Coronary artery (tissue), 2 donors: ENCODE measurements around the gene KIAA0930.

Experiments
- DNase-seq: peaks from one replicate; pipeline ENCODE4 v3.0.0-alpha.2; 2017; ENCODE audit warnings: low spot score
- H3K27ac ChIP-seq, 2 donors: fragments of 200-600 bp; sonication (generic); one replicate each; pipeline ENCODE4 v1.5.1; 2016 to 2019
- H3K4me3 ChIP-seq: fragments of 200-600 bp; sonication (generic); 2 replicates; pipeline ENCODE4 v1.5.1; 2016; ENCODE audit warnings: mild to moderate bottlenecking, moderate library complexity
- TF ChIP-seq, protein P1 (sequence below): fragments of 200-600 bp; sonication (generic); IDR thresholded peaks from one replicate; pipeline ENCODE4 v1.5.1; 2019; ENCODE audit warnings: antibody characterized with exemption

The KIAA0930 gene

DNA sequence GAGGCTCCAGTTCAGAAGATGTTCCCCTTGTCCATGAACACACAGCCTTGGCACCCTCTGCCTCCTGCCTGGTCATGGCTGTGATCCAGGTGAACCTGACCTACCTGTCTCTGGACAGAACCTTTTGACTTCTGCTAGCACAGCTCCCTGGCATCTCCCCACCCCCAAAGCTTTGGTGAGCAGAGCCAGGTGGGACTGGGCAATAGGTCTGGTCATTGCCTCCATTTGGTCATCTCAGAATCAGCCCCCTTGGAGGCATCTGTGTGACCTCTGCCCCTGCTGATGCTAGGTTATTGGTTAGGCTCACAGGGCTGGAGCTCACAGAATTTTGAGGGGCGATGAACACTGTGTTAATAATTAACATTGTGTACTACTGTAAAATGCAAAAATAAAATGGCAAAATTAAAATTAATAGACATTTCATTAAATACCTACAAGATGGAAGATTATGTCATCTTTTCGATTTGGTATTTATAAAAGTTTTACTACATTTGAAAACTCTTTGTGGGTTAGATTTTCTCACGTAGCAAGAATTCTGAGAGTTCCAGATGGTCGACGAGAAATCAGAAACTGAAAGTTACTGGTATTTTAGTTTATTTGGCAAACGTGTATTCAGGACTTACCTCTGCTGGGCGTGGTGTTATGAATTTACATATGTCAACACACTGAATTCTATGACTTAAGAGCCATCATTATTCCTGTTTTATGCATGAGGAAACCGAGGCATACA is 8.3 kb upstream of the KIAA0930 start:
- no peak for DNase-seq
- TF ChIP-seq, protein P1, sequence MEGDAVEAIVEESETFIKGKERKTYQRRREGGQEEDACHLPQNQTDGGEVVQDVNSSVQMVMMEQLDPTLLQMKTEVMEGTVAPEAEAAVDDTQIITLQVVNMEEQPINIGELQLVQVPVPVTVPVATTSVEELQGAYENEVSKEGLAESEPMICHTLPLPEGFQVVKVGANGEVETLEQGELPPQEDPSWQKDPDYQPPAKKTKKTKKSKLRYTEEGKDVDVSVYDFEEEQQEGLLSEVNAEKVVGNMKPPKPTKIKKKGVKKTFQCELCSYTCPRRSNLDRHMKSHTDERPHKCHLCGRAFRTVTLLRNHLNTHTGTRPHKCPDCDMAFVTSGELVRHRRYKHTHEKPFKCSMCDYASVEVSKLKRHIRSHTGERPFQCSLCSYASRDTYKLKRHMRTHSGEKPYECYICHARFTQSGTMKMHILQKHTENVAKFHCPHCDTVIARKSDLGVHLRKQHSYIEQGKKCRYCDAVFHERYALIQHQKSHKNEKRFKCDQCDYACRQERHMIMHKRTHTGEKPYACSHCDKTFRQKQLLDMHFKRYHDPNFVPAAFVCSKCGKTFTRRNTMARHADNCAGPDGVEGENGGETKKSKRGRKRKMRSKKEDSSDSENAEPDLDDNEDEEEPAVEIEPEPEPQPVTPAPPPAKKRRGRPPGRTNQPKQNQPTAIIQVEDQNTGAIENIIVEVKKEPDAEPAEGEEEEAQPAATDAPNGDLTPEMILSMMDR: no peak
- Histone ChIP-seq H3K27ac (no peak overlapping the region), H3K4me3 (no peak overlapping the region)

DNA sequence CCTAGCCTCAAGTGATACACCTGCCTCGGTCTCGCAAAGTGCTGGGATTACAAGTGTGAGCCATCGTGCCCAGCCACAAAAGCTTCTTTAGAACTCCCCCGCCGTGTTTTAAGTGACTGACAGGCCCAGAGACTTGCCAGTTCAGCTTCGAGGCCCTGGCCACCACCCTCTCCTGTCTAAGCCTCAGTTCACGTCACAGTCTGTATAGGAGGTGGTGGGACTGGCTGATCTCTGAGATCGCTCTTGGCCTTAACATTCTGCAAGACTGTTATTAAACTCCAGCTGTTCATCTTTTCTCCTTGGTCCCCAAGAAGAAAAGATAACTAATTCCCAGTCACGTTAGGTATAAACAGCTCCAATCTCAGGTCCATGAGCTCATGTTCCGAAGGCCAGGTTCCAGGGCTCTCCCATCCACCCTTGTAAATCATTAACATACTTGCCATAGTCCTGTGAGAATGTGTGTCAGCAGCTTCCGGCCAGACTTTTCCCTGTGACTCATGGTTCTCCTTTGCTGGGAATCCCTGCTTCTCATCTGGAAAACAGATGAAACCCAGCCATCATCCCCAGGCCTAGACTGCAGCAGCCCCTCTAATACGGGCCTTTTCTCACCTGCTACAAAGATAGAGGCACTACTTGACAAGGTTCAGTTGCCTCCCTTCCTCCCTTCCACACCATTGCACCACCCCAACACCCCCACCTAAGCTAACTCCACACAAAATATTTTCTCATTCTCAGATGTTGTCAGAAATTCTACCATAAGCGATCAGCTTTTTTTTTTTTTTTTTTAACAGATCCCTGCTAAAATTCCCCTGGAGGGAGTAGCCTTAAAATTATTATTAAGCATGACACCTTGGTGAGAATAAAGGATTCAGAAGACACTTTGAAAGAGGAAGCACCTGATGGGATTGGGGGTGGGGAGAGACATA is 5.6 kb upstream of the KIAA0930 start:
- TF ChIP-seq, protein P1: no peak
- Histone ChIP-seq H3K27ac (peak overlapping the region; percentile 37 to 72), H3K4me3 (no peak overlapping the region)
- DNase-seq: no peak

DNA sequence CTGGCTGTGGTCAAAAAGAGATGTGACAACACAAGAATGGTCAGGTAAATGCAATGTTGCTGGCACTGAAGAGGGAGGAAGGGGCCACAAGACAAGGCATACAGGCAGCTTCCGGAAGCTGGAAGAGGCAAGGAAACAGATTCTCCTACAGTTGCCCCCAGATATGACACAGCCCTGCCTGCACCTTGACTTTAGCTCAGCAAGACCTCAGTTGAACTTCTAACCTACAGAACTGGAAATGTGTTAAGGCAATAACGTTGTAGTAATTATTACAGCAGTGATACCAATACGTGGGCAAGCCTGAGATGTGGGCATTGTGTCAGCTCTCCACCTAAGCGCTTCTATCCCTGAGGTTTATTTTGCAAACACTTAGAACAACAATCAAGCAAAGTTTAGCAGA is 4.2 kb upstream of the KIAA0930 start:
- no peak overlapping the region for H3K27ac ChIP-seq
- no peak for DNase-seq
- H3K4me3 ChIP-seq: no peak overlapping the region
- TF ChIP-seq, protein P1: no peak

DNA sequence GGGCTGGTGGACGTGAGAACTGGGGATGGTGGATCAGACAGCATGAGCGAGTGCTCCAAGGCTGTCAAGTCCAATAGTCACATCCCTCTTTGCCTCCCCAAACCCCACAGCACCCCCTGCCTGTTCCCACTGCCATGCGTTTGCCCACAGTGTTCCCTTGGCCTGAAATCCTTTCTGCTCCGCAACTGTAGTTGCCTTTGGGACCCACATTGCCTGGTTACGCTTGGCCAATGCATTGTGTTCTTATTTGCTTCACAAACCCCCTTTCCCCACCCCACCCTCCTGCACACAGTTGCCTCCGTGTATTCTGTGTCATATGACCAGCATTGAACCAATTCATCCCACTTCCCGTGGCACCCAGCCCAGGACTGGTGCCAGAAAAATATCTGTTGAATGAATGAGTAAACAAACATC is 2.1 kb upstream of the KIAA0930 start:
- Histone ChIP-seq H3K27ac (no peak overlapping the region), H3K4me3 (no peak overlapping the region)
- DNase-seq: no peak
- TF ChIP-seq, protein P1: no peak

DNA sequence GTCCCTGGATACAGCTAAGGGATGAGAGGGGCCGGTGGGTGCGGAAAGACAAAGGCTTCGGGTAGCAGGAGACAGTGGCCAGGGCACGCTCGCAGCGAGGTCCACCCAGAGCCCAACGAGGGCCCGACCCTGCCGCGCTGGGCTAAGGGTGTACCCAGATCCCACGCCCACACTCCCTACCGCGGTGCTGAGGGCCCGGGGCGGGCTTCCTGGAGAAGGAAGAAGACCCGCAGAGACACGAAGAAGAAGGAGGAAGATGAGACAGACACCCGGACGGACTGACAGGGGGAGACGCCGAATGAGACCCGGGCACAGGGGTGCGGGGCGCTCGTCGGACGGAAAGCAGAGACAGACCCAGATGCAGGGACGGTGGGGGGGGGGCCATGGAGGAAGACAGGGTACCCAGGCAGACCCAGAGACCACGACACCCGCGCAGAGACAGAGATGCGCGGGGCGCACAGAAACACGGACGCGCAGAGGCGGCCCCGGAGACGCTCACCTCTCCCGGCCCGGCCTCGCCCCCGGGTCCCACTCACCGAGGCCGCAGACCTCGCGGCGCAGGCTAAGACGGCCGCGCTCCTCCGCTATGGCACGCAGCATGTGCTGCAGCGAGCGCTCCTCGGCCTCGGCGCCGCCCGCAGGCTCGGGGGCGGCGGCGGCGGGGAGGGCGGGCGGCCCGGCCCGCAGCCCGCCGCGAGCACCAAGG is 437 bp downstream of the KIAA0930 start:
- TF ChIP-seq, protein P1: no peak
- peak overlapping the region in 1 of 2 donors; percentile 80 for H3K27ac ChIP-seq
- peak overlapping the region; percentile 75 for H3K4me3 ChIP-seq
- DNase-seq: no peak

DNA sequence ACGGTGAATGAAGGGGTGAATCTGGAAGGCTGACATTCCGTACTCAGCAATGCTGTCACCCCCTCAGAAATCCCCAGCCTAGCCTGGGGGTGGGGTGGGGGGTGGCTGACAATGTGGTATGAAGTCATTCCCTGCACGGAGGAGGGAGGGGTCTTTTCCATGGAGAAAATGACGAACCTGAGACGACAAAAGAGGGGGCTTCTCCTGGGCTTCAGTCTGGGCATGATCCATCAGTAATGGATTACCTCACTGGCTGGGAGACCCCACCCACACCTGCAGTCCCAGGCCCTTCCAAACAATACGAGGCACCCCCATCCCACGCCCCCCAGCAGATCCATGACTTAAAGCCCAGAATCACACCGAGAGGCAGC is 1.0 kb downstream of the KIAA0930 start:
- TF ChIP-seq, protein P1: no peak
- peak overlapping the region in 1 of 2 donors; percentile 80 for H3K27ac ChIP-seq
- no peak for DNase-seq
- H3K4me3 ChIP-seq: peak overlapping the region; percentile 75
